Suppressor macrophage treated with lipopolysaccharide for 1 hour (primary cell): ENCODE data around the gene AP2A1.
"Not testable (repeated sequence)": the region's sequence is repeated elsewhere in the genome, so short reads cannot be mapped to it uniquely, and the experiment has no call there.

Experiments used
- DNase-seq, 3 donors: peaks; one replicate each; pipeline ENCODE4 v3.0.0-alpha.2; 2020 to 2022

AP2A1 gene

DNA sequence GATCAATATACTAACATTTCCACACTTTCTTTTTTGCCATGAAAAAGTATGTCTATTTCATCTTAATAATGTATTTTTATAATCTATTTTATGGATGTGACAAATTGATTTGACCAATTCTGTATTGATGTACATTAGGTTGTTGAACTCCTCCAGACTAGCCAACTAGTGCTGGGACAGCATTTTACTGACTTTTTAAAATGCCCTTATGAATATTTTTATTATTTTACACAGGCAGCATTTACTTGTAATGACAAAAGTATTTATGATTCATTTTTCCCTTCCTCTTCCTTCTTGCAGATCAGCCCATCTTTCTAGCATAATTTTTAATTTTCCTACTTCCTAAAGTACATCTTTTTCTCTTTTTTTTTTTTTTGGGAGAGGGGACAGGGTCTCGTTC lies 47.2 kb downstream of the AP2A1 start:
- DNase-seq, result no peak

DNA sequence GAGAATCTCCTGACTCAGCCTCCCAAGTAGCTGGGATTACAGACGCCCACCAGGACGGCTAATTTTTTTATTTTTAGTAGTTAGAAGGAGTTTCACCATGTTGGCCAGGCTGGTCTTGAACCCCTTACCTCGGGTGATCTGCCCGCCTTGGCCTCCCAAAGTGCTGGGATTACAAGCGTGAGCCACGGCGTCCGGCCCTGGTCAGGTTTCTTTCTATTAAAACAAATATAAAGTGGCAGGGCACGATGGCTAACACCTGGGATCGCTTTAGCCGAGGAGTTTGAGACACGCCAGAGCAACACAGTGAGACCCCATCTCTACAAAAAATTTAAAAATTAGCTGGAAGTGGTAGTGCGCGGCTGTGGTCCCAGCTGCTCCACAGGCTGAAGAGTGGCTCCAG lies 49.8 kb downstream of the AP2A1 start:
- no peak for DNase-seq

DNA sequence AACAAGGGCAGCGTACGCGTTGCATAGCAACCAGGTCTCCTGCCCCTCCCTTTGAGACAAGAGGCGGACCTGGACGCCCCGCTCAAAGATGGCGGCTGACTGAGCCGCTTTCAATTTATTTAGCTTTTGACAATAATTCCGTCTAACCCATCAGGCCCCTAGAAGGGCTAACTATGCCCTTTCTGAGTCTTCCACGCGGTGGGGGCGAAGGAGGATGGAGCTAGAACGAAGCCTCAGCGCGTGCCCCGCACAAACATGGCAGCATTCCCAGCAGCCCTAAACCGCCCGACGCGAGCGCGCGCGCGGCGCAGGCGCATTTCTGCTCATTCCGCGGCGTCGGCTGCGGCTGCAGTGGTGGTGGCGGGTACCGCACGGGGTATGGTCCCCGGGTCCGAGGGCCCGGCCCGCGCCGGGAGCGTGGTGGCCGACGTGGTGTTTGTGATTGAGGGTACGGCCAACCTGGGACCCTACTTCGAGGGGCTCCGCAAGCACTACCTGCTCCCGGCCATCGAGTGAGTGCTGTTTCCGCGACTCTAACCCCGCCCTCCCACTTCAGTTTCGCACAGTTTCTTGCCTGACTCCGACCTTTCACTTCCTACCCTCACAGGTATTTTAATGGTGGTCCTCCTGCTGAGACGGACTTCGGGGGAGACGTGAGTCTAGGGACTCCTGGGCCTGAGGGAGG lies 51.3 kb downstream of the AP2A1 start, which contains the start of gene MED25:
MED25 (plus strand) TSS at position 326 of the 685 bp plus-strand sequence; CDS start at position 379, 53 bp downstream.
- DNase-seq, result peak; percentile 91 to 96 (median 95)

GRCh38 chr19:49818649-49819370 lies 52.0 kb downstream of the AP2A1 start:
- peak; percentile 18 to 44 (median 44) for DNase-seq

- not testable (repeated sequence) for DNase-seq
These were observed 52.8 kb downstream of the AP2A1 start for GRCh38 chr19:49819452-49820115.

- DNase-seq, result no peak
These were observed 53.3 kb downstream of the AP2A1 start for GRCh38 chr19:49820125-49820524.

GRCh38 chr19:49823472-49823871 lies 56.7 kb downstream of the AP2A1 start:
- DNase-seq, result no peak

DNA sequence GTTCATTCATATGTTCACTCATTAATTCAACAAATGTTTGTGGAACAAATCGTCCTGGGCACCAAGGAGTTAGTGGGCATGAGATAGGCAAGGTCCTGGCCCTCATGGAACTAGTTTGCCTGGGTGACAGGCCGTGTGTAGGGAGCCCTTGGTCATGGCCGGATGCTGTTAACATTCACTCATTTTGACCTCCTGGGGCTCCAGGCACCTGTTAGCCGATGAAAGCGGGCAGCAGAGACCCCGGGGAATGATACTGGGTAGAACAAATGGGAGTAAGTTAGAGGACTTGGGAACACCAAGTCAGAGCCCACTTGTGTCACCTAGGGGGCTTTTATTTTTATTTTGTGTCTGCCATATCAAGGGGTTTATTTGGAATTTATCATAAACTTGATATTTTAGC lies 57.9 kb downstream of the AP2A1 start:
- no peak for DNase-seq

DNA sequence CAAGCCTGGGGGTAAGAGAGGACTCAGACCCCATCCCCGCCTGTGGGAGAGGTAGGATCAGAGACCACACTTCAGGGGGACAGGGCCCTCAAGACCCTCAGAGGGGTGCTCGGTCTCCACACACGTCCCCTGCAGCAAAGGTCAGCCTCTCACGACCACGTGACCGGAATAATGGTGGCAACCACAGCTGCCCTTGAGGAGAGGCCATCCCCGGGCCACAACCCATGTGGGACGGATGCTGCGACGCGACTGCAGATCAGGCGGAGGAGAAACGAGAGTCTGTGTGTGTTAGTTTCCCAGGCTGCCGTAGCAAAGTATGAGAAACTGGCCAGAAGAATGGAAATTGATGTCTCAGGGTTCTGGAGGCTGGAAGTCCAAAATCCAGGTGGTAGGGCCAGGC lies 60.2 kb downstream of the AP2A1 start:
- DNase-seq, result no peak

DNA sequence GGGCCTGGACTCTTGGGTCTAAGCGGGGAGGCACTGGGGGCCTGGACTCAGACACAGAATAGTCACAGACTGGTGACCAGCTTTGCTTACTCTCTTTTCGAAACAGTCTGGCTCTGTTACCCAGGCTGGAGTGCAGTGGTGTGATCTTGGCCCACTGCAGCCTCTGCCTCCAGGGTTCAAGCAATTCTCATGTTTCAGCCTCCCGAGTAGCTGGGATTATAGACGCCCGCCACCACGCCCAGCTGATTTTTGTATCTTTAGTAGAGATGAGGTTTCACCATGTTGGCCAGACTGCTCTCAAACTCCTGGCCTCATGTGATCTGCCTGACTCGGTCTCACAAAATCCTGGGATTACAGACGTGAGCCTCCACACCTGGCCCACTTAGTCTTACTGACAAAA lies 62.4 kb downstream of the AP2A1 start:
- no peak for DNase-seq

DNA sequence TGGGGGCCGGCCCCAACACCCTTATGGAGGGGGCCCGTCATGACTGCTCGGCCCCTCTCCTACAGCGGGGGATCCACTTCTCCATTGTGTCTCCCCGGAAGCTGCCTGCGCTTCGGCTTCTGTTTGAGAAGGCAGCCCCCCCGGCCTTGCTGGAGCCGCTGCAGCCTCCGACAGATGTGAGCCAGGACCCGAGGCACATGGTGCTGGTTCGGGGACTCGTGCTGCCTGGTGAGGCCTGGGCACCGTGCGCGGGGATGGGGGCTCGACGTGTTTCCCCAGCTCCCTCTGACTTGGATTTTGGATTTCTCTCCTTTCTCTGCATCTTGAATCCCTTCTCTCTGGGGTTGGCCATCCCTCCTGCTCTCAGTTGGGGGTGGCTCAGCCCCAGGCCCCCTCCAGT lies 62.9 kb downstream of the AP2A1 start:
- DNase-seq, result no peak

- no peak for DNase-seq
These were observed 64.0 kb downstream of the AP2A1 start for GRCh38 chr19:49830766-49831165.

DNA sequence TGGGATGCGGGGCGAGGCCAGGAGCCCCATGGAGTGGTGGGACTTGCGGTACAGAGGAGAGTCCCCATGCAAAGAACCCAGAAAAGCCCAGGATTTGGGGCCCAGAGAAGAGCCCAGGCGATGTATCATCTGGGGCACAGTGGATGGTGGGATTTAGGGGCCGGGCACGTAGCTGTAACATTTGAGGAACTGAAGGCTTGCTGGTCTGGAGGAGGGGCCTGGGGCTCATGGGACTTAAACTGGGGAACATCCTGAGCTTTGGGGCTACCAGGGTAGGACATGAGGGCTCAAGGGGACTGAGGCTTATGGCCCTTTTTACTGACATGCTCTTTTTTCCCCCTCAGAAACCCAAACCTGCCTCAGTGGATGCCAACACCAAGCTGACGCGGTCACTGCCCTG lies 64.8 kb downstream of the AP2A1 start:
- DNase-seq, result no peak

- DNase-seq, result peak in 1 of 3 donors; percentile 31
These were observed 65.8 kb downstream of the AP2A1 start for GRCh38 chr19:49832556-49832955.

DNA sequence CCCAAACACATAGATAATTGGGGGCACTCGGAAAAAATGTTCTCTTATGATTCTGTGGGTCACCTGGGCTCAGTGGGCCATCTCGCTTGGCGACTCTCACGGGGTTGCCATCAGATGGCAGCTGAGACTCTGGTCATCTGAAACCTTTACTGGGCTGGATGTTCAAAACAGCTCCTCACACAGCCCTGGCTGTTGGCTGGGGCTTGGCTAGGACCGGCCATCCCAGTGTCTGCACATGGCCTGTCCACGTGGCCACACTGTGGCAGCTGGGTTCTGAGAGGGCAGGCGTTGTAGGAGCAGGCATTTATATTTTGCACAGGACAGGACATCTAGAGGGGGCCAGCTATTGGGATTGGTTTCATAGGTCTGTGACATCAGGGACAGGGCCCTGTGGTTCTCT lies 66.8 kb downstream of the AP2A1 start:
- no peak for DNase-seq

DNA sequence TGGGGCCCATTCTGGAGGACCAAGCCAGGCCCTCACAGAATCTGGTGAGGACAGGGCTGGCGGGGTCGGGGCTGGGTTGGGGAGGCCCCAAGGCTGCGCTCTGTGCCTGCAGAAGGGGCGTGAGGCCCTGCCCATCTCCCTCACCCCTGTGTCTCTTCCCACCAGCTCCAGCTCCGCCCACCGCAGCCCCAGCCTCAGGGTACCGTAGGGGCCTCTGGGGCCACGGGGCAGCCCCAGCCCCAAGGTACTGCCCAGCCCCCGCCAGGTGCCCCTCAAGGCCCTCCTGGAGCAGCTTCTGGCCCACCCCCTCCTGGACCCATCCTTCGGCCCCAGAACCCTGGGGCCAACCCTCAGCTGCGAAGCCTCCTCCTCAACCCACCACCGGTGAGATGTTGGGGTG lies 68.8 kb downstream of the AP2A1 start:
- DNase-seq, result no peak

DNA sequence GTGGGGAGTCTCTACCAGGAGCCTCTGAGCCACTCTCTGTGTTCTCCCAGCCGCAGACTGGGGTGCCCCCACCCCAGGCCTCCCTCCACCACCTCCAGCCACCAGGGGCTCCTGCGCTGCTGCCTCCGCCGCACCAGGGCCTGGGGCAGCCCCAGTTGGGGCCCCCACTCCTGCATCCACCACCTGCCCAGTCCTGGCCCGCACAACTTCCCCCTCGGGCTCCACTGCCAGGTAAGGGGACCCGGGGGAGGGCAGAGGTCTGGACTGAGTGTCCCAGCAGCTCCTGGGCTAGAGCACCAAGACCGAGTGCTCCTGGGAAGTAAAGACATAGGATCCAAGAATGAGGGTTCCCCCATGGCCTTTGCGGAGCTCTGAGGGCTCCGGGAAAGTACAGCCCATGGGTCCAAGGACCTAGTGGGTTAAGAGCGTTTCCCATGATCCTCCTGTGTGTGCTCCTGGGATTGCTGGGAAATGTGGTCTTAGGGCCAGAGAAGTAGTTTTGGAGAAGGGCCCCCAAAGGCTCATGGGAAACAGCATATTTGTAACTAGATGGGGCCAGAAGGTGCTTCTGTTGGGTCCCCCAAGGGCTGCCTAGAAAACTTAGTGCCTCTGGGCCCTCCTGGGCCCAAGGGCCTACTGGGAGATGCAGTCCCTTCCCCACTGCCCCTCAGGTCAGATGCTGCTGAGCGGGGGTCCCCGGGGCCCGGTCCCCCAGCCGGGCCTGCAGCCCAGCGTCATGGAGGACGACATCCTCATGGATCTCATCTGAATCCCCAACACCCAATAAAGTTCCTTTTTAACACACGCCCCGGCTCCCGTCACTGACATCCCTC lies 69.6 kb downstream of the AP2A1 start:
- no peak for DNase-seq

DNA sequence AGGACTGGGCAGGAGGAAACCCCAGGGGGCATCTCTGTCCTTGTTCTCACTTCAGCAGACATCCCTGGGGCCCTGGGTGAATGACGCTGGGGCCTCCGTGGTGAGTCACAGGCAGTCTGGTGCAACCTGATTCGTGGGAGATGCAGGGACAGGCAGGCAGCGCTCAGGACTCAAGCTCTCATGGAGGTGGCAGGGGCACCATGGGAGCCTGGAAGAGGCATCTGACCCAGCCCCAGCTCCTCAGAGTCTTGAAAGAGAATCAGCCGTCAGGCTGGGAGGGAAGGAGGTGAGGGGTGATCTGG lies 70.2 kb downstream of the AP2A1 start:
- DNase-seq, result no peak

DNA sequence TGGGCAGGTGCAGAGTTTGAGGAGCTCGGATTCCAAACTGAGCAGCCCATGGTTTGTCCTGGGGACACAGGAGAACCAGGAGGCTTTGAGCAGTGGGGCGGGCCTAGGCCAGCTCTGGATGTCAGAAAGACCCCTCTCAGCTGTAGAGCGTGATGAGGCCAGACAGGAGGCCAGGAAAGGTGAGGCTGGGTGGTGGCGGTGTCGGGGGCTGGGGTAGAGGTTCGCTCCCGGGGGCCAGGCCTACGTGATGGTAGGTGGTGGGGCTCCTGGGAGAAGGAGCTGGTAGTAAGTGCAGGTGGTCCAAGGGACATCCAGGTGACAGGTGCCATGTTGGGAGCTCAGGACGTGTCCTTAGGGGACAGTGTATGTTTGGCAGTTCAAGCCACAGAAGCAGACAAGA lies 70.6 kb downstream of the AP2A1 start:
- DNase-seq, result no peak

DNA sequence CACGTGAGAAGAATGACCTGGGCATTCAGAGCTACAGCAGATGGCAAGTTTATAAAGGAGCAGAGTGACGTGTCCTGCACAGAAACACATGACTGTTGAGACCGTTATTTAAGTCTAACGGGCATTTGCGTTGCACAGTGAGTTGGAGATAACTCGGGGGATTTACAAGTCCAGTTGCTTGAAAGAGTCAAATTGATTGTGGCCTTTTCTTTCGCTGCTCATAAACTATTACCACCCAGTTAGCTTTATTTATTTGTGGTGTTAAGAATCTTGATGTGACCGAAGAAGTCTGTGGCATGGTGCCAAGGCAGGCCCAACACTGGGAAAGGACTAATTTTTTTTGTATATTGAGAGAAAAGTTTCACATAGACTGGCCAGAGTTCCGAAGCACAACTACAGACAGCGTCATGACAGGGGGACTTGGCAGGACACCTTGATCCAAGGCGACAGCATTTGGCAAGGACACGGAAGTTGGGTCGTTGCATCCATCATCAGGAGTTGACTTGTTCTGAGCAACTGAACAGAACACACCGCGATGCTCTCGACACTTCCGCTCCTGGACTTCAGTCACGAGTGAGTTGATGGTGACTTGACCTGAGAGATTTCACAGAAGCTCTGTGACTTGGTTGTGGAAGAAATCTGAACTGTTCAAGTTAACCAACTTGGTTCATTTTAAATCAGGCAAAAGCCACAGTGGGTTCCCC lies 72.2 kb downstream of the AP2A1 start:
- DNase-seq, result no peak

DNA sequence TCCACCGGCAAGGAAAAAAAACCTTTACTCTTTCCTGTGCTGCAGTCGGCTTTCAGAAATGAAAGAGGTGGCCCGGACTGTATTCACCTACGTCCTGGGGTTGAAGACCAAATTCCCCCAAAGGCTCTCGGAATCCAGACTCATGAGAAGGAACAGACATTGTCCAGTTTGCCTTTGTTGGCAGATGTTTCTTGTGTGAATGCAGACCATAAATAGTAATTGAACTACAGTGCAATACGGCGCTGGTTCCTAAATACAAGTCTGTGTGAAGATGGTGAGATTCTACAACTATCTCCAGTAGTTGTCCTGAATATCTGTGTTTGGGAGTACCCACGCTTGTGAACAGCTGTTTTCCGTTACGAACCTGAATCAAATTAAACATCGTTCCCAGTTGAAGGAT lies 72.9 kb downstream of the AP2A1 start:
- DNase-seq, result no peak

- DNase-seq, result no peak
These were observed 73.5 kb downstream of the AP2A1 start for GRCh38 chr19:49840321-49840720.
